OCI-LY7 (cell line): ENCODE results near the gene MYT1.

Experiments used
- CTCF ChIP-seq: fragments of 200-600 bp; sonication (generic); conservative IDR thresholded peaks from 2 replicates; pipeline ENCODE4 v1.5.1; 2014; ENCODE audit warnings: mild to moderate bottlenecking, antibody characterized with exemption, low read length, moderate library complexity, mixed read lengths
- EZH2phosphoT487 ChIP-seq: fragments of 200-600 bp; sonication (generic); IDR thresholded peaks from 2 replicates; pipeline ENCODE4 v1.6.1; 2018; ENCODE audit warnings: low read depth, borderline replicate concordance, mild to moderate bottlenecking, mixed run types, antibody characterized with exemption, low read length, moderate library complexity, mixed read lengths

GRCh38 chr20:64225171-64225595, 60.9 kb downstream of the MYT1 start:
- TF ChIP-seq CTCF (no peak), EZH2phosphoT487 (no peak)
